ENCODE measurements around the gene TMED4.

DNA sequence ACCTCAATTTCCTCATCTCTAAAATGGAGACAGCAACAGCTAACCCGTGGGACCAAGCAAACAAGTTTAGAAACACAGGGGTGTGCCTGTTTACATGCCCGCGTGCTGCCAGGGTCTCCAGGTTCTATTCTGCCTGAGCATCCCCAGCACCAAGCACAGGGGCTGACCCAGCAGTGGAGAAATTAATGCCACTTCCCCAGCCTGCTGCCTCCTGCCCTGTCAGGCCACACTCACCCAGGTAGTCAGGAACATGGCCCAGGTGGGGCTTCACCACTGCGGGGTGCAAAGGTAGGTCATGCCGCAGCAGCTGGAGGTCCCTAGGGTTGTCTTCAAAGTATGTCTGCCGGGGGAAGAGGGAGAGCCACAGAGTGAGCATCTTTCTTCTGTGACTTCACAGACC, 14.1 kb downstream of the TMED4 start:
- TF ChIP-seq CTCF (IDR thresholded peaks at IDR 0.05) (no peak), POLR2A (IDR thresholded peaks at IDR 0.05) (no peak)

Data from heart left ventricle (tissue), 13 donors.